Epithelial cell of prostate (primary cell): ENCODE results near the gene CUL9.

ENCODE experiments used
- DNase-seq: peaks from one replicate; pipeline ENCODE4 v3.0.0-alpha.2; 2011; ENCODE audit warnings: low read depth, low spot score
- H3K27ac ChIP-seq: fragments of 450-650 bp; 2 replicates; pipeline ENCODE4 v1.5.1; 2017; ENCODE audit warnings: mild to moderate bottlenecking

The CUL9 gene

GRCh38 chr6:43192911-43193310 is 10.9 kb downstream of the CUL9 start:
- no peak for DNase-seq
- H3K27ac ChIP-seq, result no peak overlapping the region

- H3K27ac ChIP-seq, result no peak overlapping the region
- no peak for DNase-seq
Measured at GRCh38 chr6:43193929-43194328, 11.9 kb downstream of the CUL9 start.

GRCh38 chr6:43196337-43196736 is 14.3 kb downstream of the CUL9 start:
- H3K27ac ChIP-seq, result no peak overlapping the region
- DNase-seq, result no peak

- no peak overlapping the region for H3K27ac ChIP-seq
- DNase-seq, result no peak
Measured at GRCh38 chr6:43199912-43200311, 17.9 kb downstream of the CUL9 start.

- H3K27ac ChIP-seq, result no peak overlapping the region
- no peak for DNase-seq
Measured at GRCh38 chr6:43200541-43200940, 18.5 kb downstream of the CUL9 start.

GRCh38 chr6:43202451-43202850 is 20.5 kb downstream of the CUL9 start:
- no peak for DNase-seq
- no peak overlapping the region for H3K27ac ChIP-seq

GRCh38 chr6:43203029-43203717 is 21.2 kb downstream of the CUL9 start:
- no peak for DNase-seq
- no peak overlapping the region for H3K27ac ChIP-seq

GRCh38 chr6:43203718-43204095 is 21.7 kb downstream of the CUL9 start:
- no peak overlapping the region for H3K27ac ChIP-seq
- no peak for DNase-seq

GRCh38 chr6:43204271-43205105 is 22.5 kb downstream of the CUL9 start:
- DNase-seq, result no peak
- no peak overlapping the region for H3K27ac ChIP-seq

GRCh38 chr6:43205849-43206248 is 23.9 kb downstream of the CUL9 start:
- no peak for DNase-seq
- no peak overlapping the region for H3K27ac ChIP-seq

- no peak overlapping the region for H3K27ac ChIP-seq
- no peak for DNase-seq
Measured at GRCh38 chr6:43207286-43207685, 25.3 kb downstream of the CUL9 start.

GRCh38 chr6:43211955-43212354 is 30.0 kb downstream of the CUL9 start:
- H3K27ac ChIP-seq, result no peak overlapping the region
- no peak for DNase-seq

GRCh38 chr6:43213431-43213830 is 31.4 kb downstream of the CUL9 start:
- DNase-seq, result no peak
- H3K27ac ChIP-seq, result no peak overlapping the region

- DNase-seq, result no peak
- H3K27ac ChIP-seq, result no peak overlapping the region
Measured at GRCh38 chr6:43215066-43215465, 33.1 kb downstream of the CUL9 start.

- no peak overlapping the region for H3K27ac ChIP-seq
- DNase-seq, result no peak
Measured at GRCh38 chr6:43216200-43216599, 34.2 kb downstream of the CUL9 start.

GRCh38 chr6:43217351-43217750 is 35.4 kb downstream of the CUL9 start:
- H3K27ac ChIP-seq, result no peak overlapping the region
- no peak for DNase-seq

- no peak overlapping the region for H3K27ac ChIP-seq
- no peak for DNase-seq
Measured at GRCh38 chr6:43219119-43219518, 37.1 kb downstream of the CUL9 start.

- H3K27ac ChIP-seq, result no peak overlapping the region
- no peak for DNase-seq
Measured at GRCh38 chr6:43219814-43220213, 37.8 kb downstream of the CUL9 start.

GRCh38 chr6:43220439-43220951 is 38.5 kb downstream of the CUL9 start:
- no peak overlapping the region for H3K27ac ChIP-seq
- no peak for DNase-seq

- no peak overlapping the region for H3K27ac ChIP-seq
- no peak for DNase-seq
Measured at GRCh38 chr6:43221046-43221972, 39.3 kb downstream of the CUL9 start.
